Activated naive CD8-positive, alpha-beta T cell (primary cell): ENCODE results near the gene HNRNPH2.

Source experiments
- H3K27ac Mint-ChIP-seq: one replicate; pipeline ENCODE4 v1.8.0; 2021; ENCODE audit warnings: mixed read lengths
- H3K27me3 Mint-ChIP-seq: one replicate; pipeline ENCODE4 v1.8.0; 2021; ENCODE audit warnings: mixed read lengths
- H3K36me3 Mint-ChIP-seq: one replicate; pipeline ENCODE4 v1.8.0; 2021; ENCODE audit warnings: mixed read lengths
- H3K4me1 Mint-ChIP-seq: one replicate; pipeline ENCODE4 v1.8.0; 2021; ENCODE audit warnings: low read depth, mixed read lengths
- H3K4me3 Mint-ChIP-seq: one replicate; pipeline ENCODE4 v1.8.0; 2021; ENCODE audit warnings: mild to moderate bottlenecking, mixed read lengths
- H3K9me3 Mint-ChIP-seq: one replicate; pipeline ENCODE4 v1.8.0; 2021; ENCODE audit warnings: low read depth, mixed read lengths

The HNRNPH2 gene

DNA sequence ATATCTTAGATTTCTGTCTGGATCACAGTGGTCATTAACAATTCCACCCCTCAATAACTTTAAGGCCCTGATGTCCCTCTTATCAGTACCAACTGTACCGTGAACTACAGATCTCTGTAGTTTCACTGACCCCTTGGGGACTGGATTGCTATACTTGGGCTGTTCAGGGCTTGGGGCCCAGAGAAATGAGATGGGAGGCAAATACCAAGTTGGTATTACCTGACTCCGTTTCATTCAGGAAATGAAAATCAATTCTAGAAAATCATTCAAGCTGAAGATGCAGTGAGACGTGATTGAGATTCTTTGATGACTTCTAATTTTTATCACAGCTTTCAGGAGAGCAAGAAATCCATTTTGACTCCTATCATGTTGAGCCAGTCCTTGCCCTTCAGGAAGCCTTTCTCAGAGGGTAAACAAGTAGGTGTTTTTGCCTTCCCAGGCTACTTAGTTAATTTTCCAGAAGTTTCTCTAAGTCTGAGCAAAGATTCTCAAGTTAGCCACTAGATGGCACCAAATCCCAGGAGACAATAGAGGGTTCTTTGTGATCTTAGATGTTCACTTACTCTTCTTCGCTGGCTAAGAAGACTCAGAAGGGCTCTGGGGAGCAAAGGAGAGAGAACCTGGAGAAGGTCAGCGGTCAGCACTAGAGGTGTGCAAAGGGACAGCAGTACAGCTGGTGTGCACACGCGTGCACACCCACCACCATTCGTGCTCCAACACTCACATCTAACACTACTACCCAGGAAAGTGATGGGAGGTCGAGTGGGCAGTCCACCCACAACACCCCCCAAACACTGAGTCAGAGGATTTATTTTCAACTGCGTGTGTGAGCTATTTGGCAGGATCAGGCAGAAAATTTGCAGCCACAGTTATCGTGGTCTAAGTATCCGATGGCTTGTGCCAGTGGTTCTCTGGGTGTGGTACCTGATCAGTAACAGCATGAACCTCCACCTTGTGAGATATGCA, 7.4 kb downstream of the HNRNPH2 start:
- Mint-ChIP-seq H3K27me3 (no peaks in the 10 kb centered on the region), H3K4me3 (peak overlapping the region; percentile 51), H3K4me1 (peaks cover 53% of the 10 kb centered on the region), H3K9me3 (no peaks in the 10 kb centered on the region), H3K27ac (peak overlapping the region; percentile 86), H3K36me3 (peaks cover 8% of the 10 kb centered on the region)

DNA sequence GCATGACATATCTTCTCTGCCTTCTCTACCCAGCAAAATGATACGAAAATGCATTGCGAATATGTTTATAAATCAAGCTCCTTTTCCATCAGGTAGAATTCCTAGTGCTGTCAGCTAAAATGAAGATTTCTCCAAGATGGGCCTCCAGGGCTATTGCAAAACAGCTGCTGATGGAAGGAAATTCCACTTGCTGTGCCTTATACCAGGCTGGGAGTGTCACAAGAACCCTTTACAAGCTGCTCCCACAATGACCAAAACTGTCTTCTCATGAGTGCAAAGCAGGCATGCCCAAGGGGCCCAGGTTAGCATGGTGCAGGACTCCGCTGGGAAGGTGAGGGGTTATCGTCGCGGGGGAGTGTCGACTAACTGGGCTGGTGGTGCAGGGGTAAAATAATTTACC, 8.7 kb downstream of the HNRNPH2 start:
- Mint-ChIP-seq H3K36me3 (peaks cover 6% of the 10 kb centered on the region), H3K27me3 (no peaks in the 10 kb centered on the region), H3K4me1 (peaks cover 48% of the 10 kb centered on the region), H3K9me3 (no peaks in the 10 kb centered on the region), H3K4me3 (peak overlapping the region; percentile 17), H3K27ac (peak overlapping the region; percentile 46)

DNA sequence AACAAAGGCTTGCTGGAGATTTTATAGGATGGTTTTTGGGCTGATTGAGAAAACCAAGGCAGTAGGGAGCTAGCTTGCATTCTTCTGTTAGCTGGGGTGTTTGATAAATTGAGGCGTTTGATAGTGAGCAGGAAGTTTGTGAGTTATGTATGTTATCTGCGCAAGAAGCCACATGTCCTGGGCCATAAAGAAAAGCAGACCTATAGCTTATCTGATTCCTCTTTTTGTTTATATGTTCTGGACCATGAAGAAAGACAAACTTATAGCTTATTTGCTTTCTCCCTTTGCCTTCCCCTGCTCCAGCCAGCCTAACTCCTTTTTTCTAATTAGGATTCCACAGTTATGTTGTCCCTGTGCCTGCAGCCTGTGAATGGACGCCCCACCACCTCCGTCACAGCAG, 9.2 kb downstream of the HNRNPH2 start:
- Mint-ChIP-seq H3K9me3 (no peaks in the 10 kb centered on the region), H3K27me3 (no peaks in the 10 kb centered on the region), H3K36me3 (peaks cover 6% of the 10 kb centered on the region), H3K4me1 (peaks cover 43% of the 10 kb centered on the region), H3K27ac (peak overlapping the region; percentile 95), H3K4me3 (peak overlapping the region; percentile 89)

DNA sequence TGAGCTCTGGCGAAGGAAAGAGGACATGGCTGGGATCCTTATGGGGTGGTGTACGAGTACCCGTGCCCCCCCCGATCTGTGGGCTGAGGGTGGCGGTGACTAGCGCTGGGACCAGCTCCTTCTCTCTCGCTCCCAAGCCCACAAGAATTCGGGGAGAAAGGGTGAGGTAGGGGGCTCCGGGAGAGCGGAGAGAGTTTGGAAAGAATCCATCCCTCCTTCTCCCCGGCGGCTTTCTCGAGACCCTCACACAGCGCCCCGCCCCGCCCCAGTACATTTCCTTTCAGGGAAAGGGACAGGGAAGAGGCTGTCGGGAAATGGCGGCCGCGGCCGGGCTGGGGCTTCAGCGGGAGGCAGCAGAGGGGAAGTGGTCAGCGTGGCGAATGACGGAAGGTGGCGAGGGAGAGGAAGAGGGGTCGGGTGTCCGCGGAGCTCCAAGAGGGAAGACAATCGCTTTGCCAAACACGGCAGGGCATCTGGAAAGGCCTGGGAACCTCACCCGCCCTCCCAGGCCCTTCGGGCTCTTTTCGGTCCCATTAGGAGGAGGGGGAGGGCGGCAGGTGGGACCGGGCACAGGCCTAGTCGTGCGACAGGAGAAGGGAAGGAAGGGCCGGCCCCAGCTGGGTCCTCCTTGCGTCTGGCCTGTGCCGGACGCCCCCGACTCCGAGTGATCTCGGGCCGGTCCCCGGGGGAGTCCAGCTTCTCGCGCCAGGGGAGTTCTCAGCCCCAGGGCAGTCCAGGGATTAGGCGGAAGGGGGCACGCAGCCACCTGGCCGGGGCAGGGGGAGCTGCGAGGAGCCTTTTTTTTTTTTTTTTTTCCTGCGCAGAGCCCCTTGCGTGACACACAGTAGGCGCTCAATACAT, 10.2 kb downstream of the HNRNPH2 start:
- Mint-ChIP-seq H3K4me3 (peak overlapping the region; percentile 89), H3K36me3 (peaks cover 2% of the 10 kb centered on the region), H3K27ac (peak overlapping the region; percentile 95), H3K4me1 (peaks cover 34% of the 10 kb centered on the region), H3K9me3 (no peaks in the 10 kb centered on the region), H3K27me3 (no peaks in the 10 kb centered on the region)

DNA sequence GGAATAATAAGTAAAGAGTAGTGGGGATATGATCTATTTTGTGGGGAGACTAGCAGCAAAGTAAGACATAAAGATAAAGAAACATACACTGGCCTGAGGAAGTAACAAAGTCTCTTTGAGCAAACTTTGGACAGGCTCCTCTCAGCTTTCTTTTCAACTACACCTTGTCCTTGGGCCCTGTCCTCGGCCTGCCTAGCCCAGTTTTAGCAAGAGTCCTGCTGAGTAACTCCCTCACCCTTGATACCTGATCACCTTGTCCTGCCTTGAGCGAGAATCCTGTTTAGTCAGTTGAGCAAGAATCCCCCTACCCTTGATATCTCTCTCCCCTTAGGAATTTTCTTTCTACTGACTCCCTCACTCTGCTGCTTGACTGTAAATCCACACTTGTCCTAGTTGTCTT, 11.5 kb downstream of the HNRNPH2 start:
- peaks cover 2% of the 10 kb centered on the region for H3K36me3 Mint-ChIP-seq
- no peaks in the 10 kb centered on the region for H3K27me3 Mint-ChIP-seq
- peak overlapping the region; percentile 58 for H3K27ac Mint-ChIP-seq
- H3K4me3 Mint-ChIP-seq: peak overlapping the region; percentile 89
- peaks cover 34% of the 10 kb centered on the region for H3K4me1 Mint-ChIP-seq
- no peaks in the 10 kb centered on the region for H3K9me3 Mint-ChIP-seq

DNA sequence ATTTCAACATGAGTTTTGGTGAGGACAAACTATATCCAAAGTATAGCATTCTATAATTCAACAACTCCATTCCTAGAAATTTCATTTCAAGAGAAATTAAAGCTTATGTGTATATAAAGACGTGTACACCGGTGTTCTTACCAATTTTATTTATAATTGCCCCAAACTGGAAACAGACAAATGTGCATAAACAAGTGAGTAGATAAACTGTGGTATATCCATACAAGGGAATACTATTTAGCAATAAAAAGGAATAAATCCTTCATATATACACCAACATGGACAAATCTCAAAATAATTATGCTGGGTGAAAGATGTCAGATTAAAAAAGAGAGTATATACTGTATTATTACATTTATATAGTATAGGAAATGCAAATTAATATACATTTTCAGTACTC, 19.9 kb downstream of the HNRNPH2 start:
- Mint-ChIP-seq H3K9me3 (no peaks in the 10 kb centered on the region), H3K27me3 (no peaks in the 10 kb centered on the region), H3K4me1 (peaks cover 11% of the 10 kb centered on the region), H3K27ac (peak overlapping the region; percentile 58), H3K4me3 (no peak overlapping the region), H3K36me3 (peaks cover 16% of the 10 kb centered on the region)

DNA sequence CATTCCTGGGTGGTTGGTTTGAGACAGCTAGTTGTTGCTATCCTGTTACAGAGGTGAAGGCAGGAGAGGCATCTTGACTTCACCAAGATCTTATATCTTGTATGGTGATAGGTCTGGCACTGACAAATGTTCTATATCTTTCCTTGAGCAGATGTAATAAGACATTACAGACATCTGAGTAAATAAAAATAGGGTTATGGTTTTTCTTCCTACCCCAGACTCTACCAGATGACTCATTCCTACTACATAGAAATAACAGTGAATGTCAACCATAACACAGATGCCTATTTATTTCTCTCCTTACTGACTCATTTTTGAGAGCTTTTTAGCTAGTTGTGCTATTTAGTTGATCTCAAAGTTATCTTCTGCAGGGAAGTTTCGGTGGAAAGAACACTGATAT, 21.9 kb downstream of the HNRNPH2 start:
- Mint-ChIP-seq H3K9me3 (no peaks in the 10 kb centered on the region), H3K4me3 (no peak overlapping the region), H3K27me3 (no peaks in the 10 kb centered on the region), H3K4me1 (peaks cover 11% of the 10 kb centered on the region), H3K27ac (no peak overlapping the region), H3K36me3 (peaks cover 11% of the 10 kb centered on the region)

DNA sequence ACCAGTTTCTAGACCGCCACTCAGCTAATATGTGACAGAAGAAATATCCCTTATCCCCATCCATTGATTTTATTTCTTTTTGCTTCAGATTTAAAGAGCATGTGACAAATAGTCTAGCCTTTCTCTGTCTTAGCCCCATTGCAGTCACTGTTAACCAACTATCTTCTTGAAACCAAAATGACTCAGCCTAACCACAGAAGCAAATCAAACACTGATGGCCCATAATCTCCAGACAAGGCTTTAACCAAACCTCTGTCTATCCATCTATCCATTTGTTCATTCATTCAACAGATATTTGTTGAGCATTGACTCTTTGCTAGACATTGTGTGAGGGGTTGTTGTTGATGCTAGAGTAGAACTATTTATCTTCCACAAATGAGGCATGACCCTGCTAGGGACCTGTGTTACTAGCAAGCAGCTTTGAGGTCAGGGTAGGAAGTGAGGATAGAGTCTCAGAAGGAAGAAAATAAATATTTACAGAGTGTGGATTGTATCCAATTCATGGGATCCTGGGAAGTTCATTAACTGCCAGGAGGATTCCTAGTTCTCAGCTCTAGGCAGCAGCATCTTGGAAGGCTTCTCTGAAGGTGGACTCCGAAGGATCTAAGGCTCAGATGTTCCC, 22.5 kb downstream of the HNRNPH2 start:
- no peaks in the 10 kb centered on the region for H3K27me3 Mint-ChIP-seq
- no peak overlapping the region for H3K4me3 Mint-ChIP-seq
- H3K27ac Mint-ChIP-seq: no peak overlapping the region
- H3K9me3 Mint-ChIP-seq: no peaks in the 10 kb centered on the region
- H3K4me1 Mint-ChIP-seq: peaks cover 11% of the 10 kb centered on the region
- peaks cover 9% of the 10 kb centered on the region for H3K36me3 Mint-ChIP-seq

DNA sequence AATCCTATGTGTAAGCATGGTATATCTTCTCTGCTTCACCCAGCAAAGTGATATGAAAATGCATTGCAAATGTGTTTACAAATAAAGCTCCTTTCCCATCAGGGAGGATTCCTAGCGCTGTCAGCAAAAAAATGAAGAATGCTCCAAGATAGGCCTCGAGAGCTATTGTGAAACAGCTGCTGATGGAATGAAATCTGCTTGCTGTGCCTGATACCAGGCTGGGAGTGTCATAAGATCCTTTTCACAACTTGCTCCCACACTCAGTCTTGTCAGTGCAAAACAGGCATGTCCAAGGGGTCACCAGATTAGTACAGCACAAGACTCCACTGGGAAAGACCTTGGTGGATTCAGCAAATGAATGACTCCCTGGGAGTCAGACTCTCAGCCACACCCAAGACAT, 34.1 kb downstream of the HNRNPH2 start:
- H3K36me3 Mint-ChIP-seq: peaks cover 13% of the 10 kb centered on the region
- H3K27ac Mint-ChIP-seq: no peak overlapping the region
- no peaks in the 10 kb centered on the region for H3K27me3 Mint-ChIP-seq
- peaks cover 2% of the 10 kb centered on the region for H3K4me1 Mint-ChIP-seq
- no peak overlapping the region for H3K4me3 Mint-ChIP-seq
- no peaks in the 10 kb centered on the region for H3K9me3 Mint-ChIP-seq

DNA sequence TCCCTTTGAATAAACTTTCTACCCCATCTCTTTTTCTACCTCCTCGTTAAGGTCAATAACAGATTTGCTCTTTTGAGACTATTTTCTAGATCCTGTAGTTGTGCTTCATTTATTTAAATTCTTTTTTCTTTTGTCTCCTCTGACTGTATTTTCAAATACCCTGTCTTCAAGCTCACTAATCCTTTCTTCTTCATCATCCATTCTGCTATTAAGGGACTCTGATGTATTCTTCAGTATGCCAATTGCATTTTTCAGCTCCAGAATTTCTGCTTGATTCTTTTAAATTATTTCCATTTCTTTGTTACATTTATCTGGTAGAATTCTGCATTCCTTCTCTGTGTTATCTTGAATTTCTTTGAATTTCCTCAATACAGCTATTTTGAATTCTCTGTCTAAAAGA, 41.3 kb downstream of the HNRNPH2 start:
- no peak overlapping the region for H3K27ac Mint-ChIP-seq
- H3K36me3 Mint-ChIP-seq: peaks cover 25% of the 10 kb centered on the region
- H3K4me3 Mint-ChIP-seq: no peak overlapping the region
- H3K4me1 Mint-ChIP-seq: no peaks in the 10 kb centered on the region
- peaks cover 6% of the 10 kb centered on the region for H3K9me3 Mint-ChIP-seq
- no peaks in the 10 kb centered on the region for H3K27me3 Mint-ChIP-seq

DNA sequence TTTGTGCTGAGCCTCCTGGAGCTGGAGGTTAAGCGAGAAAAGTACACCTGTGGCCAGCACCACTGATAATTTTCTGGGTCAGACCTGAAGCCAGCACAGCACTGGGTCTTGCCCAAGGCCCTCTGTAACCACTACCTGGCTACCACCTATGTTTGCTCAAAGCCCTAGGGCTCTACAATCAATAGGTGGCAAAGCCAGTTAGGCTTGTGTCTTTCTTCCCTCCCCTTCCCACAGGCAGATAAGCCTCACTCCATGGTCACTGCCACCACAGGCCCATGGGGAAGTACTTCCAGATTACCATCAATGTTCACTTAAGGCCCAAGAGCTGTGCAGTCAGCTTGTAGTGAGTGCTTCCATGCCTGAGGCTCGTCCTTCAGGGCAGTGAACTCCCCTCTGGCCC, 42.1 kb downstream of the HNRNPH2 start:
- Mint-ChIP-seq H3K36me3 (peaks cover 22% of the 10 kb centered on the region), H3K9me3 (peaks cover 6% of the 10 kb centered on the region), H3K4me1 (no peaks in the 10 kb centered on the region), H3K27ac (no peak overlapping the region), H3K27me3 (no peaks in the 10 kb centered on the region), H3K4me3 (no peak overlapping the region)

DNA sequence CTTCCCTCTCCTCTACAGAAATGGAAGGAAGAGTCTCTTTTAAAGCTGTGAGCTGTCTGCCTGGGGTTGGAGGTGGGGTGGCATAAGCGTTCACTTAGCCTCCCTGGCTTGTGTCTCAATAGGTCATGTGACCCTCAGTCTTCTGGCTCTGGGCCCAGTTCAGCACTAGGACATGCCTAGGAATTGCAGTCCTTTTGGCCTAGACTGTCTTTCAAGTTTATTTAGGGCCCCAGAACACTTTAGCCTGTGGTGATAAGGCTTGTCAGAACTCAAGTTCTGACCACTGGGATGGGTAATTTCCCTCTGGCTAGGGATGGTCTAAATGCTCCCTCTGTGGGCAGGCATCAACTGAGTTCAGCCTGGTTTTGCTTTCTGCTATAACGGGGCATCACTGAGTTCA, 42.9 kb downstream of the HNRNPH2 start:
- H3K36me3 Mint-ChIP-seq: peaks cover 24% of the 10 kb centered on the region
- no peak overlapping the region for H3K27ac Mint-ChIP-seq
- no peaks in the 10 kb centered on the region for H3K27me3 Mint-ChIP-seq
- H3K9me3 Mint-ChIP-seq: peaks cover 6% of the 10 kb centered on the region
- no peaks in the 10 kb centered on the region for H3K4me1 Mint-ChIP-seq
- H3K4me3 Mint-ChIP-seq: no peak overlapping the region

DNA sequence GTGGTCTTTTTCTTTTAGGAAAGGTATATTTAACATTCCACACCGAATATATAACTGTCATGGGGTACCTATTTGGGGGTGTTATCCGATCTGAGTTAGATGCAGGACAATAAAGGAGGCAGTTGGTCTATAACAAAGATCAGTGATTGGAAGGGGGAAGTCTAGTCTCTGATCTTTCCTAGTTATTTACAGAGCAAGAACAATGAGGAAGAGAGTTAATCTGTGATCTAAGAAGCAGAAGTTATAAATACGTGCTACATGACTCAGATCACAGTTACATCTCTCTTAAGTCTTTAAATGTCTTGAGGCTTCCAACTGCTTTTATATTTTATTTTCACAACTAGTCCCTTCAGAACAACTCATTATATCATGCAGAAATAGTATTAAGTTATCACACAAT, 44.0 kb downstream of the HNRNPH2 start:
- no peaks in the 10 kb centered on the region for H3K27me3 Mint-ChIP-seq
- H3K36me3 Mint-ChIP-seq: peaks cover 24% of the 10 kb centered on the region
- no peaks in the 10 kb centered on the region for H3K4me1 Mint-ChIP-seq
- H3K27ac Mint-ChIP-seq: no peak overlapping the region
- H3K4me3 Mint-ChIP-seq: no peak overlapping the region
- peaks cover 6% of the 10 kb centered on the region for H3K9me3 Mint-ChIP-seq

DNA sequence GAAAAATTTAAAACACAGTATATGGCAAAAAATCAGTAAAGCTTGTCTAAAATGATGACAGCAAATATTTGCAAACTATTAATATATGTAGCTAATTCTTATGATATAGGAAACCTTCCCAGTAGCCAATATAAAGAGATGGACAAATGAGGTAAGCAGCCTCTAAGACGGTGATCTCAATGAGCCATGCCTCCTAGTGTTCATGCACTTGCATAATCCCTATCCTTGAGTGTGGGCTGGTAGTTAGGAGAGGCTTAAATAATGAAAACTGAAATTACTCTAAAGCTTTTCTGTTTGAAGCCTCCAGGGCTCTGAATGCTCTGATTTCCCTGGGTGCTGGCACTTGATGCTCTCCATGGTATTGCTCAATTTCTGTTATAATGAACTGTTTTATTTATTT, 52.6 kb downstream of the HNRNPH2 start:
- H3K4me3 Mint-ChIP-seq: no peak overlapping the region
- no peaks in the 10 kb centered on the region for H3K27me3 Mint-ChIP-seq
- no peaks in the 10 kb centered on the region for H3K4me1 Mint-ChIP-seq
- H3K36me3 Mint-ChIP-seq: peaks cover 10% of the 10 kb centered on the region
- H3K27ac Mint-ChIP-seq: no peak overlapping the region
- H3K9me3 Mint-ChIP-seq: no peaks in the 10 kb centered on the region

DNA sequence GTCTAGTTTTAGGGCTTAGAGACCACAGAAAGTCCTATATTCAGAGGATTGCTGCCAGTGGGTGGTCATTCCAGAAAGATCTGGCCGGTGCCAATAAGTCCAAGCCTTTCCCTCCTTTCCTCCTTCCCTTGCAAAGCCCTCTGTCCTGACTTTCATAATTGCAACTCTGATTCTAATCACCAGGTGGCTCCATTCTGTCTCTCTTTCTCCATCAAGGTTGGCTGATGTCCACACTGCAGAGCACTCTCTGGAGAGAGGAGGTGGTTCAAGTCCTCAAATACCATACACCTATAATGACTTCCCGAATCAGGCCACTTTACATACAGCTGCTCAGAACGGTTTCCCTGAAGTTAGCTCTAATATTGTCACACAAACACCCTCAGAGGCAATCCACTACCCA, 54.9 kb downstream of the HNRNPH2 start:
- Mint-ChIP-seq H3K4me3 (no peak overlapping the region), H3K27ac (no peak overlapping the region), H3K4me1 (no peaks in the 10 kb centered on the region), H3K9me3 (no peaks in the 10 kb centered on the region), H3K27me3 (no peaks in the 10 kb centered on the region), H3K36me3 (peaks cover 11% of the 10 kb centered on the region)
